Prostate gland (tissue), 2 donors: Measurements from ENCODE around the gene EIF4G3. TPM values are rescaled to one million over a fixed set of nuclear protein-coding genes. Genes with fewer than 3 reads are reported as not detected.
"Not testable (repeated sequence)": the region's sequence is repeated elsewhere in the genome, so short reads cannot be mapped to it uniquely, and the experiment has no call there.

Experiments
- DNase-seq: peaks from one replicate; pipeline ENCODE4 v3.0.0-alpha.2; 2019; ENCODE audit warnings: low spot score
- H3K27ac ChIP-seq, 2 donors: fragments of 200-600 bp; sonication (generic); 2 replicates each; pipeline ENCODE4 v1.5.1; 2017 to 2019
- H3K27me3 ChIP-seq: fragments of 200-600 bp; sonication (generic); replicated peaks from 2 replicates; pipeline ENCODE4 v1.5.1; 2019; ENCODE audit not compliant: insufficient read depth
- H3K36me3 ChIP-seq, 2 donors: fragments of 200-600 bp; sonication (generic); 1 replicate in 1 of 2; 2 replicates in 1 of 2; pipeline versions ENCODE4 v1.5.1 to v1.8.1; 2017 to 2019
- H3K4me1 ChIP-seq: fragments of 200-600 bp; sonication (generic); replicated peaks from 2 replicates; pipeline ENCODE4 v1.5.1; 2019
- H3K4me3 ChIP-seq, 2 donors: fragments of 200-600 bp; sonication (generic); 2 replicates each; pipeline ENCODE4 v1.5.1; 2017 to 2019
- H3K9me3 ChIP-seq: fragments of 200-600 bp; sonication (generic); 2 replicates; pipeline ENCODE4 v1.5.1; 2017
- CTCF ChIP-seq, 4 experiments: fragments of 200-600 bp in 2 of 4; fragments of 450-650 bp in 2 of 4; sonication (generic) in 2 of 4; IDR thresholded peaks; 1 replicate in 3 of 4; 2 replicates in 1 of 4; pipeline ENCODE4 v1.5.1; 2016 to 2019; ENCODE audit warnings: antibody characterized with exemption in 4 of 4, mild to moderate bottlenecking in 2 of 4, moderate library complexity in 2 of 4
- POLR2A ChIP-seq: fragments of 450-650 bp; IDR thresholded peaks from one replicate; pipeline ENCODE4 v1.6.1; 2016; ENCODE audit warnings: antibody characterized with exemption, mild to moderate bottlenecking
- POLR2AphosphoS5 ChIP-seq: sonication (generic); formaldehyde crosslinking; IDR thresholded peaks from one replicate; pipeline ENCODE4 v1.6.1; 2017; ENCODE audit warnings: antibody characterized with exemption
- WGBS: methylation state at CpG from one replicate; pipeline ENCODE4 v1.1.5; 2018; 5-methylcytosine and 5-hydroxymethylcytosine counted together
- intact Hi-C: fragments of 100-400 bp; cut with DNase I; formaldehyde crosslinking; loops from one replicate; pipeline ENCODE4 v1.14.2; 2022
- total RNA-seq, 2 donors: library from RNA; depleted of rRNA; stranded (reverse); fragments of >200 nt; gene quantifications; one replicate each; pipeline ENCODE4 v1.1.0, GENCODE V29; 2016

Gene EIF4G3
- total RNA-seq, 2 donors from 2014 or later = 28.3 to 81.1 TPM

- intact Hi-C loops = no loop called here
- Histone ChIP-seq H3K4me1 (no peaks in the 10 kb centered on the region), H3K36me3 (no peaks in the 10 kb centered on the region), H3K4me3 (no peak overlapping the region), H3K9me3 (no peaks in the 10 kb centered on the region), H3K27ac (no peak overlapping the region), H3K27me3 (no peaks in the 10 kb centered on the region)
- WGBS = 88% methylated on average over 2 of the region's 2 CpGs
- TF ChIP-seq POLR2AphosphoS5 = no peak
- no peak for TF ChIP-seq POLR2A
- no peak for TF ChIP-seq CTCF (IDR thresholded peaks at IDR 0.05)
- no peak for DNase-seq
Observed at GRCh38 chr1:20865001-20865400, 311.7 kb downstream of the EIF4G3 start.

DNA sequence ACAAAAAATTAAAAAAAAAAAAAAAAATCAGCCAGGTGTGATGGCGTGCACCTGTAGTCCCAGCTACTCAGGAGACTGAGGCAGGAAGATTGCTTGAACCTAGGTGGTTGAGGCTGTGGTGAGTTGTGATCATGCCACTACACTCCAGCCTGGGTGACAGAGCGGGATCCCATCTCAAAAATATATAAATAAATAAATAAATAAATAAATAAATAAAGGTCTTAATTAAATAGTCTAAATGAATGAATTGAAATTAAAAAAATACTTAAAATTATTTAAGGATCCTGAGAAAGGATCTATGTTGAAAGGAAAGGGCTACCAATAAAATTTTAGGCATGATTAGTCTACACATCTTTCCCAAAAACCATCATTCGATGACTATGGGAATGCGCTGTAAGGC, 322.2 kb downstream of the EIF4G3 start:
- no peak for TF ChIP-seq POLR2AphosphoS5
- TF ChIP-seq CTCF (IDR thresholded peaks at IDR 0.05) = no peak
- TF ChIP-seq POLR2A = no peak
- H3K27me3 ChIP-seq = no peaks in the 10 kb centered on the region
- no peak for DNase-seq
- 95% methylated on average over 4 of the region's 4 CpGs for WGBS
- no peak overlapping the region for H3K4me3 ChIP-seq
- H3K36me3 ChIP-seq = no peaks in the 10 kb centered on the region
- intact Hi-C loops = no loop called here
- H3K4me1 ChIP-seq = no peaks in the 10 kb centered on the region
- H3K9me3 ChIP-seq = no peaks in the 10 kb centered on the region
- H3K27ac ChIP-seq = no peak overlapping the region

DNA sequence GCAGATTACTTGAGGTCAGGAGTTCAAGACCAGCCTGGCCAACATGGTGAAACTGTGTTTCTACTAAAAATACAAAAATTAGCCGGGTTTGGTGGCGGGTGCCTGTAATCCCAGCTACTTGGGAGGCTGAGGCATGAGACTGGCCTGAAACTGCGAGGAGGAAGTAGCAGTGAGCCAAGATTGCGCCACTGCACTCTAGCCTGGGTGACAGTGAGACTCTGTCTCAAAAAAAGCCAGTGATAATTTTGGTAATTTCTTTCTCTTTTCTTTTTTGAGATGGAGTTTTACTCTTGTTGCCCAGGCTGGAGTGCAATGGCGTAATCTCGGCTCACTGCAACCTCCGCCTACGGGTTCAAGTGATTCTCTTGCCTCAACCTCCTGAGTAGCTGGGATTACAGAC, 324.9 kb downstream of the EIF4G3 start:
- H3K9me3 ChIP-seq, H3K27ac ChIP-seq, H3K36me3 ChIP-seq, H3K27me3 ChIP-seq, H3K4me3 ChIP-seq, DNase-seq, H3K4me1 ChIP-seq, intact Hi-C loops: not testable (repeated sequence)
- 83% methylated on average over 8 of the region's 8 CpGs for WGBS

- DNase-seq = no peak
- Histone ChIP-seq H3K27me3 (no peaks in the 10 kb centered on the region), H3K27ac (no peak overlapping the region), H3K4me3 (no peak overlapping the region), H3K36me3 (no peaks in the 10 kb centered on the region), H3K9me3 (no peaks in the 10 kb centered on the region), H3K4me1 (no peaks in the 10 kb centered on the region)
- 77% methylated on average over 3 of the region's 3 CpGs for WGBS
- intact Hi-C loops = no loop called here
- TF ChIP-seq POLR2AphosphoS5 = no peak
- TF ChIP-seq CTCF (IDR thresholded peaks at IDR 0.05) = no peak
- TF ChIP-seq POLR2A = no peak
Observed at GRCh38 chr1:20850021-20850420, 326.7 kb downstream of the EIF4G3 start.

GRCh38 chr1:20849100-20849499, 327.6 kb downstream of the EIF4G3 start:
- Histone ChIP-seq H3K27ac (no peak overlapping the region), H3K36me3 (no peaks in the 10 kb centered on the region)
- 86% methylated on average over 2 of the region's 2 CpGs for WGBS

More at GRCh38 chr1:20849100-20849499, 327.6 kb downstream of the EIF4G3 start:
- Histone ChIP-seq H3K4me3 (no peak overlapping the region), H3K9me3 (no peaks in the 10 kb centered on the region), H3K4me1 (no peaks in the 10 kb centered on the region), H3K27me3 (no peaks in the 10 kb centered on the region)
- intact Hi-C loops = no loop called here
- no peak for DNase-seq
- TF ChIP-seq CTCF (IDR thresholded peaks at IDR 0.05) = no peak
- TF ChIP-seq POLR2A = no peak
- no peak for TF ChIP-seq POLR2AphosphoS5
